OCI-LY1 (cell line): ENCODE data around the gene SDCBP2.

Source experiments
- H2AFZ ChIP-seq: fragments of 200-600 bp; sonication (generic), shearing (Covaris generic); 2 replicates; pipeline ENCODE4 v1.6.0; 2014; ENCODE audit warnings: antibody characterized with exemption, mild to moderate bottlenecking, low read length
- H3F3A ChIP-seq: fragments of 200-600 bp; sonication (generic), shearing (Covaris generic); 2 replicates; pipeline ENCODE4 v1.6.0; 2014; ENCODE audit warnings: mild to moderate bottlenecking, antibody characterized with exemption, low read length, moderate library complexity; ENCODE audit not compliant: insufficient read depth
- H3K27ac ChIP-seq: fragments of 200-600 bp; sonication (generic); 2 replicates; pipeline ENCODE4 v1.5.1; 2014; ENCODE audit warnings: low read length, mixed run types, mild to moderate bottlenecking, low read depth; ENCODE audit not compliant: poor library complexity, severe bottlenecking
- H3K27me3 ChIP-seq: fragments of 200-600 bp; sonication (generic); 2 replicates; pipeline ENCODE4 v1.6.0; 2014; ENCODE audit warnings: antibody characterized with exemption, mild to moderate bottlenecking, low read length, moderate library complexity; ENCODE audit not compliant: insufficient read depth
- H3K36me3 ChIP-seq: fragments of 200-600 bp; sonication (generic); 2 replicates; pipeline ENCODE4 v1.6.1; 2014; ENCODE audit warnings: mild to moderate bottlenecking, antibody characterized with exemption, low read length, moderate library complexity, mixed read lengths; ENCODE audit not compliant: insufficient read depth
- H3K4me1 ChIP-seq: fragments of 200-600 bp; sonication (generic); 2 replicates; pipeline ENCODE4 v1.5.1; 2014; ENCODE audit warnings: mild to moderate bottlenecking, low read length, moderate library complexity; ENCODE audit not compliant: insufficient read depth, severe bottlenecking
- H3K4me2 ChIP-seq: fragments of 200-600 bp; sonication (generic), shearing (Covaris generic); 2 replicates; pipeline ENCODE4 v1.6.1; 2014; ENCODE audit warnings: low read length
- H3K4me3 ChIP-seq: fragments of 200-600 bp; sonication (generic); 2 replicates; pipeline ENCODE4 v1.5.1; 2014; ENCODE audit warnings: low read length, low read depth, mild to moderate bottlenecking, mixed read lengths; ENCODE audit not compliant: poor library complexity, severe bottlenecking
- H3K79me2 ChIP-seq: fragments of 200-600 bp; shearing (Covaris generic); 2 replicates; pipeline ENCODE4 v1.6.1; 2016; ENCODE audit warnings: mixed run types, low read length, mixed read lengths; ENCODE audit not compliant: insufficient read depth
- H3K9ac ChIP-seq: fragments of 200-600 bp; sonication (generic), shearing (Covaris generic); 2 replicates; pipeline ENCODE4 v1.6.1; 2014; ENCODE audit warnings: mild to moderate bottlenecking, low read length, mixed read lengths
- H3K9me2 ChIP-seq: fragments of 200-600 bp; sonication (generic), shearing (Covaris generic); 2 replicates; pipeline ENCODE4 v1.6.1; 2014; ENCODE audit warnings: low read depth, mild to moderate bottlenecking, low read length, mixed read lengths
- H3K9me3 ChIP-seq: fragments of 200-600 bp; shearing (Covaris generic); 2 replicates; pipeline ENCODE4 v1.6.1; 2014; ENCODE audit warnings: low read length, mixed read lengths
- H4K20me1 ChIP-seq: fragments of 200-600 bp; sonication (generic), shearing (Covaris generic); 2 replicates; pipeline ENCODE4 v1.6.0; 2016; ENCODE audit warnings: mild to moderate bottlenecking, low read length; ENCODE audit not compliant: insufficient read depth
- EZH2 ChIP-seq: fragments of 200-600 bp; sonication (generic), shearing (Covaris generic); IDR thresholded peaks from 2 replicates; pipeline ENCODE4 v1.8.0; 2017; ENCODE audit warnings: borderline replicate concordance, mixed run types, mild to moderate bottlenecking, antibody characterized with exemption, low read length, moderate library complexity, mixed read lengths
- TF ChIP-seq, protein P1 (sequence below): fragments of 200-600 bp; sonication (generic), shearing (Covaris generic); IDR thresholded peaks from 2 replicates; pipeline ENCODE4 v1.5.1; 2017; ENCODE audit warnings: mild to moderate bottlenecking, antibody characterized with exemption, low read length, moderate library complexity, mixed read lengths

The SDCBP2 gene

DNA sequence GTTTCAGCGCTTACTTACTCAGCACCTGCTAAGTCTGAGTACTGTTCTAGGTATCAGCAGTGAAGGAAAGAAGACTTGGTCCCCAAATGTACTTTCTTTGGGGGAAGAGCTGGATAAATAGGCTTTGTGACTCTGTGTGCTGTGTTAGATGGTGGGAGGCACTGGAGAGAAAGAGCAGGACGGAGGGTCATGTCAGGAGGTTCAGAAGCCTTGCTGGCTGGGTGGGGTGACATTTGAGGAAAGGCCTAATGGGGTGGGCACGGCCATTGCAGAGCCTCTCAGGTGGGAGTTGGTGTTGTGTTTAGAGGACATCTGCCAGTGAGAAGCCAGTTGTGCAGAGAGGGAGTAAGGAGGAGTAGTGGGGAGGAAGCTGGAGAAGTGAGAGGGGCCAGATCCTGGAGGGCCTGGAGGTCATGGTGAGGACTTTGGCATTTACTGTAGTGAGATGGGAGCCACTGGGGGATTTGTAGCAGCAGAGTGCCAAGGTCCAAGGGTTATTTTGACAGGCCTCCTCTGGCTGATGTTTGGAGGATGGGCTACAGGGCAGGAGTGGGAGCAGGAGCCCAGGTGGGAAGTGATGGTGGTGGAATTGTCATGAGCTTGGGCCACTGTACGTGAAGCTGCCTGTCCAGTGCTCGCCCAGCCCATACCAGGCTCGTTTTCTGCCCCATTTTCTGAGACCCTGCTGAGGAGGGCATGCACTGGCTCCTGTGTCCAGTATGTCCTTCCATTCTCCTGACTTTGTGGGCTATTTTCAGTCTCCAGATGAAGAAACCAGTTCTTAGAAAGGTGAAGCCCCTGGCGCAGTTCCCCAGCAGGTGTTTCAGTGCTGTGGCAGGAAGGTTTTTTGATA is 886 bp downstream of the SDCBP2 start:
- H3K4me2 ChIP-seq: peak overlapping the region; percentile 88; the same call in 1 of the 2 replicates
- no peaks in the 10 kb centered on the region for H3K9me2 ChIP-seq
- no peak overlapping the region for H3K4me3 ChIP-seq
- no peaks in the 10 kb centered on the region for H3K9me3 ChIP-seq
- TF ChIP-seq, protein P1, sequence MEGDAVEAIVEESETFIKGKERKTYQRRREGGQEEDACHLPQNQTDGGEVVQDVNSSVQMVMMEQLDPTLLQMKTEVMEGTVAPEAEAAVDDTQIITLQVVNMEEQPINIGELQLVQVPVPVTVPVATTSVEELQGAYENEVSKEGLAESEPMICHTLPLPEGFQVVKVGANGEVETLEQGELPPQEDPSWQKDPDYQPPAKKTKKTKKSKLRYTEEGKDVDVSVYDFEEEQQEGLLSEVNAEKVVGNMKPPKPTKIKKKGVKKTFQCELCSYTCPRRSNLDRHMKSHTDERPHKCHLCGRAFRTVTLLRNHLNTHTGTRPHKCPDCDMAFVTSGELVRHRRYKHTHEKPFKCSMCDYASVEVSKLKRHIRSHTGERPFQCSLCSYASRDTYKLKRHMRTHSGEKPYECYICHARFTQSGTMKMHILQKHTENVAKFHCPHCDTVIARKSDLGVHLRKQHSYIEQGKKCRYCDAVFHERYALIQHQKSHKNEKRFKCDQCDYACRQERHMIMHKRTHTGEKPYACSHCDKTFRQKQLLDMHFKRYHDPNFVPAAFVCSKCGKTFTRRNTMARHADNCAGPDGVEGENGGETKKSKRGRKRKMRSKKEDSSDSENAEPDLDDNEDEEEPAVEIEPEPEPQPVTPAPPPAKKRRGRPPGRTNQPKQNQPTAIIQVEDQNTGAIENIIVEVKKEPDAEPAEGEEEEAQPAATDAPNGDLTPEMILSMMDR: no peak
- TF ChIP-seq EZH2: no peak
- H3K36me3 ChIP-seq: peaks cover 29% of the 10 kb centered on the region
- H3K9ac ChIP-seq: no peak overlapping the region; the same call in 1 of the 2 replicates
- H3K79me2 ChIP-seq: peaks cover 29% of the 10 kb centered on the region
- peaks cover 57% of the 10 kb centered on the region for H3K4me1 ChIP-seq
- no peak overlapping the region for H2AFZ ChIP-seq
- no peaks in the 10 kb centered on the region for H3K27me3 ChIP-seq
- H3K27ac ChIP-seq: no peak overlapping the region
- no peaks in the 10 kb centered on the region for H4K20me1 ChIP-seq
- H3F3A ChIP-seq: no peaks in the 10 kb centered on the region

DNA sequence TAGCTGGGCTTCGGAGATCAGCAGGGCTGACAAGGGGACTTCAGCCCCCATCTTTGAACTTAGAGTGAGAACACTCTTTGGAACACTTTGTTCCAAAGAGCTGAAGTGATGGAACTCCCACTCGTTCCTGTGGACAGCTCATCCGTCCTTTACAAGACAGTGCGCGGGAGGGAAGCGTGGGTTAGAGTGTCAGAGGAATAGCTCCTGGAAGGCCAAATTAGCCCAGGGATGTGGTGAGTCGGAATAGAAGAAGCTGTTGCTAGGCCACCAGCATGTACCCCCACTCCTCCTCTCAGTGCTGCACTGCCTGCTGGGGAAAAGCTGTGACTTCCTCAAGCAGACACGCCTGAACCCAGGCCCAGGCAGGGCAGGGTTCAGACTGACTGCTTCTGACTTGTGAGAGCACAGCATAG is 1.7 kb downstream of the SDCBP2 start:
- H3K79me2 ChIP-seq: peaks cover 29% of the 10 kb centered on the region
- peak overlapping the region; percentile 88; the same call in 1 of the 2 replicates for H3K4me2 ChIP-seq
- no peak for TF ChIP-seq EZH2
- TF ChIP-seq, protein P1: no peak
- no peaks in the 10 kb centered on the region for H4K20me1 ChIP-seq
- peaks cover 57% of the 10 kb centered on the region for H3K4me1 ChIP-seq
- H3K9me3 ChIP-seq: no peaks in the 10 kb centered on the region
- H3F3A ChIP-seq: no peaks in the 10 kb centered on the region
- H2AFZ ChIP-seq: no peak overlapping the region
- H3K9me2 ChIP-seq: no peaks in the 10 kb centered on the region
- no peak overlapping the region for H3K27ac ChIP-seq
- H3K9ac ChIP-seq: no peak overlapping the region
- no peaks in the 10 kb centered on the region for H3K27me3 ChIP-seq
- H3K36me3 ChIP-seq: peaks cover 21% of the 10 kb centered on the region
- no peak overlapping the region for H3K4me3 ChIP-seq

DNA sequence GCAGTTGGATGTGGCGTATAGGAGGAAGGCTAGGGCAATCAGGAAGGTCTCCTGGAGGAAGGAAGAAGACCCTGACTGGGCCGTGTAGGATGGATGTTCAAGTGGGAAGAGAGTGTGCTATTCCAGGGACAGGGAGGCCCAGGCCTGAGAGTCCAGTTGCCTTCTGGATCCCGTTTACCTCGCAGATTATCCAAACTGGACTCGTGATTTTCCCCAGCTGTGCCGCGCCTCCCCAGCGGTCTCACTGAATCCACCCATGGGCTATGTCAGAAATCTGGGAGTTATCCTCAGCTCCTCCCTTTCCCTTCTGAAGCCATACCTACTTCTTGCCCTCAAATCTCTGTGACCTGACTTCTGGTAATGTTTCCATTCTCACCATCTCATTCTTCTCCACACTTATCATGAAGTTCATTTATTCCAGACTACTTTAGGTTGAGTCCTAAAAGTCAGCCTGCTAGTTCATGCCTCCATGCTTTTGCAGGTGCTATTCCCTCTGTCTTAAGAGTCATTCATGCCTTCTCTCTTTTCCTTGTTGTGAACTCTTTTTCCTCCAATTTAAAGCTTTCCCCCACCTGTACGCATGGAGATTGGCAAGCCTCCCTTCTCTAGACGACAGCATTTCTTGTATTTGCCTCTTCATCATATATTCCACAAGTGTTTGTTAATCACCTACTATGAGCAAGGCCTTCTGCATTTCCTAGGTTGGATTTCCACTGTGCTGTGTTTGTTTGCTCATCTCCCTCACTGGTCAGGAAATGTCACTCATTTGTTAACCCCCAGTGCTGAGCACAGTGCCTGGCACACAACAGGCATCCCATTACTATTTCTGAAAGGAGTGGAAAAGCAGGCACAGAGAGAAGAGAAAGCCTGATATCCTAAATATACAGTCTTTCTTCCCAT is 2.7 kb downstream of the SDCBP2 start:
- Histone ChIP-seq H3K4me1 (peaks cover 57% of the 10 kb centered on the region), H3K4me3 (peak overlapping the region; percentile 100), H3K9me2 (no peaks in the 10 kb centered on the region), H3K4me2 (peak overlapping the region; percentile 88), H4K20me1 (no peaks in the 10 kb centered on the region), H2AFZ (no peak overlapping the region), H3K9me3 (no peaks in the 10 kb centered on the region), H3K9ac (peak overlapping the region; percentile 100), H3K27ac (peak overlapping the region; percentile 76), H3K79me2 (peaks cover 29% of the 10 kb centered on the region), H3K36me3 (peaks cover 12% of the 10 kb centered on the region; the same call in 1 of the 2 replicates), H3K27me3 (no peaks in the 10 kb centered on the region), H3F3A (no peaks in the 10 kb centered on the region)
- TF ChIP-seq, protein P1: no peak
- TF ChIP-seq EZH2: no peak
